Keratinocyte (primary cell): ENCODE measurements around the gene TMEM200B. TPM values are rescaled to one million over a fixed set of nuclear protein-coding genes. Genes with fewer than 3 reads are reported as not detected.
A peak's percentile ranks its signal among the peaks of the same experiment; 100 is the strongest.
"Not testable (repeated sequence)": the region's sequence is repeated elsewhere in the genome, so short reads cannot be mapped to it uniquely, and the experiment has no call there.

Experiments used
- DNase-seq: peaks from one replicate; pipeline ENCODE4 v3.0.0-alpha.2; 2011; ENCODE audit warnings: low read depth, missing footprints, low spot score
- FAIRE-seq: peaks from 2 replicates; lab custom pipeline; 2011; peaks lifted over from hg19 to GRCh38; lab: Jason Lieb, UNC
- H2AFZ ChIP-seq: 2 replicates; pipeline ENCODE4 v1.6.0; 2012; ENCODE audit warnings: low read length, control low read depth, inconsistent platforms; ENCODE audit not compliant: control insufficient read depth
- H3K27ac ChIP-seq: 2 replicates; pipeline ENCODE4 v1.5.1; 2011; ENCODE audit warnings: low read length; ENCODE audit not compliant: control insufficient read depth, insufficient read depth
- H3K27me3 ChIP-seq: 3 replicates; pipeline ENCODE4 v1.6.0; 2011; ENCODE audit warnings: low read length; ENCODE audit not compliant: control insufficient read depth, insufficient read depth; ENCODE audit errors: extremely low read depth
- H3K36me3 ChIP-seq, 2 experiments: 2 replicates in 1 of 2; 3 replicates in 1 of 2; pipeline ENCODE4 v1.5.1; 2011; ENCODE audit warnings: low read length in 2 of 2, mild to moderate bottlenecking in 1 of 2; ENCODE audit not compliant: control insufficient read depth in 2 of 2, insufficient read depth in 2 of 2; ENCODE audit errors: extremely low read depth in 1 of 2
- H3K4me1 ChIP-seq: 3 replicates; pipeline ENCODE4 v1.5.1; 2011; ENCODE audit warnings: low read length; ENCODE audit not compliant: control insufficient read depth, insufficient read depth; ENCODE audit errors: extremely low read depth
- H3K4me2 ChIP-seq: 3 replicates; pipeline ENCODE4 v1.6.0; 2011; ENCODE audit warnings: low read depth, low read length; ENCODE audit not compliant: control insufficient read depth, insufficient read depth; ENCODE audit errors: extremely low read depth
- H3K4me3 ChIP-seq, 3 experiments: fragments of 200-600 bp in 1 of 3; sonication (generic) in 1 of 3; 2 replicates in 2 of 3; 3 replicates in 1 of 3; pipeline ENCODE4 v1.5.1; 2011 to 2016; ENCODE audit warnings: low read length in 3 of 3, mild to moderate bottlenecking in 3 of 3, control low read depth in 2 of 3, inconsistent platforms in 1 of 3, low read depth in 1 of 3, mixed read lengths in 1 of 3, mixed run types in 1 of 3, moderate library complexity in 1 of 3; ENCODE audit not compliant: control insufficient read depth in 2 of 3, insufficient read depth in 2 of 3; ENCODE audit errors: extremely low read depth in 1 of 3
- H3K79me2 ChIP-seq: 2 replicates; pipeline ENCODE4 v1.6.0; 2012; ENCODE audit warnings: low read length; ENCODE audit not compliant: control insufficient read depth, insufficient read depth
- H3K9ac ChIP-seq: 3 replicates; pipeline ENCODE4 v1.6.0; 2011; ENCODE audit warnings: low read length; ENCODE audit not compliant: control insufficient read depth, insufficient read depth; ENCODE audit errors: extremely low read depth
- H3K9me1 ChIP-seq: 3 replicates; pipeline ENCODE4 v1.6.0; 2011; ENCODE audit warnings: low read length; ENCODE audit not compliant: control insufficient read depth, insufficient read depth; ENCODE audit errors: extremely low read depth
- H3K9me3 ChIP-seq: 2 replicates; pipeline ENCODE4 v1.5.1; 2012; ENCODE audit warnings: low read depth, low read length; ENCODE audit not compliant: control insufficient read depth
- H4K20me1 ChIP-seq: 3 replicates; pipeline ENCODE4 v1.6.0; 2011; ENCODE audit warnings: low read length; ENCODE audit not compliant: control insufficient read depth, insufficient read depth; ENCODE audit errors: extremely low read depth
- CTCF ChIP-seq, 3 experiments: IDR thresholded peaks in 1 of 3; conservative IDR thresholded peaks in 1 of 3; optimal IDR thresholded peaks in 1 of 3; 2 replicates in 2 of 3; 3 replicates in 1 of 3; pipeline versions ENCODE3 to v1.5.1; 2011; ENCODE audit warnings: low read length in 3 of 3, mild to moderate bottlenecking in 3 of 3, moderate library complexity in 2 of 3, control low read depth in 1 of 3, inconsistent platforms in 1 of 3; ENCODE audit not compliant: insufficient read depth in 2 of 3; ENCODE audit errors: extremely low read depth in 1 of 3
- EZH2 ChIP-seq: IDR thresholded peaks from one replicate; pipeline ENCODE4 v1.6.1; 2012; ENCODE audit warnings: inconsistent platforms, mild to moderate bottlenecking, low read length, moderate library complexity
- dilution Hi-C: fragments of 300-500 bp; cut with MboI; formaldehyde crosslinking; loops from one replicate; pipeline ENCODE4 v1.7.0; 2020; ENCODE audit warnings: low sequenced_read_pairs; ENCODE audit not compliant: extremely low pct_ligation_motif_present
- polyA plus RNA-seq, 5 experiments: library from polyadenylated mRNA; depleted of rRNA in 3 of 5; stranded (reverse) in 3 of 5; stranded (forward) in 1 of 5; unstranded in 1 of 5; fragments of >200 nt; gene quantifications; 1 replicate in 1 of 5; 2 replicates in 3 of 5; 3 replicates in 1 of 5; pipeline versions ENCODE4 v1.2.1 to v1.2.3, GENCODE V29; 2011 to 2012; ENCODE audit warnings: missing spikeins in 2 of 5, low read depth in 1 of 5, low replicate concordance in 1 of 5

Gene TMEM200B
- polyA plus RNA-seq, 1 donor (not counting 4 experiments of a cell fraction or from before 2014, with no cell fraction given) = 0.59 TPM

GRCh38 chr1:29156543-29157268 is 33.0 kb upstream of the TMEM200B start:
- Histone ChIP-seq H3K9ac (no peak overlapping the region), H3K4me2 (no peak overlapping the region), H3K79me2 (peaks cover 41% of the 10 kb centered on the region), H3K9me3 (no peaks in the 10 kb centered on the region), H3K27me3 (no peaks in the 10 kb centered on the region), H3K9me1 (no peaks in the 10 kb centered on the region), H2AFZ (no peak overlapping the region), H3K36me3 (peaks cover 24 to 38% of the 10 kb centered on the region in 2 experiments), H3K4me3 (no peak overlapping the region), H3K4me1 (no peaks in the 10 kb centered on the region), H4K20me1 (no peaks in the 10 kb centered on the region), H3K27ac (no peak overlapping the region)
- dilution Hi-C loops = no loop called here
- no peak for DNase-seq
- FAIRE-seq = peak; percentile 36
- no peak for TF ChIP-seq CTCF (optimal IDR thresholded peaks at IDR 0.05 in 1 of 3, IDR thresholded peaks at IDR 0.05 in 1 of 3, conservative IDR thresholded peaks at IDR 0.05 in 1 of 3; ENCODE audit: extremely low read depth in 1 of 3, insufficient read depth in 2 of 3, low read length in 3 of 3)
- TF ChIP-seq EZH2 = no peak

- Histone ChIP-seq H3K36me3 (peaks cover 26 to 58% of the 10 kb centered on the region in 2 experiments), H3K4me1 (no peaks in the 10 kb centered on the region), H3K79me2 (peaks cover 17% of the 10 kb centered on the region)
Observed at GRCh38 chr1:29152046-29152805, 28.5 kb upstream of the TMEM200B start.

DNA sequence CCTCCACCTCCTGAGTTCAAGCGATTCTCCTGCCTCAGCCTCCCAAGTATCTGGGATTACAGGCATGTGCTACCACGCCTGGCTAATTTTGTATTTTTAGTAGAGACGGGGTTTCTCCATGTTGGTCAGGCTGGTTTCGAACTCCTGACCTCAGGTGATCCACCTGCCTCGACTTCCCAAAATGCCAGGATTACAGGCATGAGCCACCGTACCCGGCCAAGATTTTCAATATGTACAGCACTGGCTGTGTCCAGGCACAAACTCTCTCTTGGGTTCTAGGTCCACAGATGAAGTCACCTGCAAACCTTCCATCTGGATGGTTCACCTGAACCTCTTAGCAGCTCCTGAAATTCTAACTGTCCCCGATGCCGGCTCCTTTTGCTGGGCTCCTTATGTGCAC is 26.6 kb upstream of the TMEM200B start:
- H3K9me3 ChIP-seq, H3K4me2 ChIP-seq, H3K79me2 ChIP-seq, H3K27ac ChIP-seq, H3K9ac ChIP-seq, H2AFZ ChIP-seq, H3K27me3 ChIP-seq, FAIRE-seq, dilution Hi-C loops, H3K9me1 ChIP-seq, H3K4me3 ChIP-seq, DNase-seq, H4K20me1 ChIP-seq, H3K4me1 ChIP-seq: not testable (repeated sequence)
- peaks cover 18 to 61% of the 10 kb centered on the region in 2 experiments for H3K36me3 ChIP-seq

More at GRCh38 chr1:29152046-29152805, 28.5 kb upstream of the TMEM200B start:
- Histone ChIP-seq H3K27ac (no peak overlapping the region), H3K9me1 (no peaks in the 10 kb centered on the region), H4K20me1 (no peaks in the 10 kb centered on the region), H3K9ac (no peak overlapping the region), H3K27me3 (no peaks in the 10 kb centered on the region), H3K4me2 (no peak overlapping the region), H2AFZ (no peak overlapping the region), H3K4me3 (no peak overlapping the region), H3K9me3 (no peaks in the 10 kb centered on the region)
- DNase-seq (no peak), FAIRE-seq (no peak)
- TF ChIP-seq CTCF (optimal IDR thresholded peaks at IDR 0.05 in 1 of 3, IDR thresholded peaks at IDR 0.05 in 1 of 3, conservative IDR thresholded peaks at IDR 0.05 in 1 of 3; ENCODE audit: extremely low read depth in 1 of 3, insufficient read depth in 2 of 3, low read length in 3 of 3) = no peak
- TF ChIP-seq EZH2 = no peak
- dilution Hi-C loops = no loop called here
